ENCODE measurements around the gene SHD.

Gene SHD

GRCh38 chr19:4328991-4329681 is 50.1 kb downstream of the SHD start:
- DNase-seq, result peak; percentile 27

- DNase-seq, result no peak
These were observed 50.8 kb downstream of the SHD start for GRCh38 chr19:4329858-4330257.

- DNase-seq, result no peak
These were observed 56.0 kb downstream of the SHD start for GRCh38 chr19:4334929-4335570.

- peak; percentile 34 for DNase-seq
These were observed 58.9 kb downstream of the SHD start for GRCh38 chr19:4337906-4338440.

- peak; percentile 41 for DNase-seq
These were observed 59.6 kb downstream of the SHD start, which contains the start of gene STAP2 for GRCh38 chr19:4338441-4339355. TSS of gene STAP2 (minus strand) at chr19:4338827. CDS start at chr19:4338753, 74 bp downstream.

All from NCI-H69 (cell line).